ENCODE data around the gene ZNF749.

- TF ChIP-seq CTCF (IDR thresholded peaks at IDR 0.05 in 8 of 11, conservative IDR thresholded peaks at IDR 0.05 in 3 of 11): no peak
- no peak for TF ChIP-seq POLR2AphosphoS5 (IDR thresholded peaks at IDR 0.05)
- no peak for TF ChIP-seq POLR2A (IDR thresholded peaks at IDR 0.05)
Measured at GRCh38 chr19:57437931-57438330, 2.8 kb downstream of the ZNF749 start.
